Neural progenitor cell (in vitro differentiated cells): ENCODE measurements around the gene SLC39A3.

ENCODE experiments used
- CTCF ChIP-seq: fragments of 200-600 bp; sonication (generic); IDR thresholded peaks from 2 replicates; pipeline ENCODE4 v1.5.1; 2017; ENCODE audit warnings: antibody characterized with exemption, mild to moderate bottlenecking
- EZH2 ChIP-seq: fragments of 200-600 bp; sonication (generic); IDR thresholded peaks from 2 replicates; pipeline ENCODE4 v1.6.1; 2017; ENCODE audit warnings: antibody characterized with exemption, mild to moderate bottlenecking, moderate library complexity
- EZH2phosphoT487 ChIP-seq: fragments of 200-600 bp; sonication (generic); IDR thresholded peaks from 2 replicates; pipeline ENCODE4 v1.6.1; 2017; ENCODE audit warnings: antibody characterized with exemption

GRCh38 chr19:2727640-2727944 is 12.2 kb downstream of the SLC39A3 start:
- no peak for TF ChIP-seq CTCF
- TF ChIP-seq EZH2 = no peak
- TF ChIP-seq EZH2phosphoT487 = no peak
